ENCODE data around the gene TRAT1. TPM values are rescaled to one million over a fixed set of nuclear protein-coding genes. Genes with fewer than 3 reads are reported as not detected.

The TRAT1 gene
- total RNA-seq, 5 donors from 2014 or later (not counting 1 experiment from before 2014, with no cell fraction given) = 91.3 to 146 (median 113) TPM

- Mint-ChIP-seq H3K4me3 (peak overlapping the region; percentile 67 to 83 (median 73)), H3K4me1 (peaks cover 89 to 93% (median 89%) of the 10 kb centered on the region in 3 donors), H3K36me3 (peaks cover 65% of the 10 kb centered on the region), H3K27ac (peak overlapping the region; percentile 78 to 95), H3K9me3 (no peaks in the 10 kb centered on the region), H3K27me3 (no peaks in the 10 kb centered on the region)
- H3K27ac ChIP-seq (ENCODE audit: low read length) = peak overlapping the region; percentile 72
- H3K36me3 ChIP-seq (ENCODE audit: control insufficient read depth in 2 of 2, extremely low read depth in 1 of 2, insufficient read depth in 1 of 2, low read length in 1 of 2) = peaks cover 0 to 26% of the 10 kb centered on the region in 2 donors
- CTCF ChIA-PET = interaction anchor here (0.6 to 2.3 kb wide), 7 partner anchors 8 to 187 kb away, joined by 3 to 12 read pairs (median 4); partner anchors contain the start of gene TRAT1 (in 1 of the 2)
- peak overlapping the region; percentile 18 for H3K4me3 ChIP-seq (ENCODE audit: control insufficient read depth in 1 of 2, extremely low read depth in 1 of 2, low read length in 1 of 2)
- no CpG with 5 or more reads among the region's 2 CpGs for WGBS (ENCODE audit: insufficient coverage)
- DNase-seq (peak in 24 of 35 experiments; percentile 4 to 77 (median 38)), ATAC-seq (replicated peaks in 1 of 4) (peak; percentile 89 to 92 (median 89))
- POLR2A ChIA-PET = interaction anchor here (0.6 to 2.0 kb wide), 5 partner anchors 10 to 792 kb away, joined by 3 to 8 read pairs (median 3); no protein-coding TSS in a partner anchor
- peaks cover 30 to 73% of the 10 kb centered on the region in 2 experiments for H3K4me1 ChIP-seq (ENCODE audit: control insufficient read depth in 1 of 2, extremely low read depth in 1 of 2, insufficient read depth in 2 of 2, low read length in 2 of 2)
- H3K27me3 ChIP-seq (replicated peaks in 1 of 2; ENCODE audit: control insufficient read depth in 2 of 2, extremely low read depth in 1 of 2, insufficient read depth in 2 of 2, low read length in 1 of 2) = no peaks in the 10 kb centered on the region
- no peaks in the 10 kb centered on the region for H3K9me3 ChIP-seq
Measured at GRCh38 chr3:108835101-108835500, 12.5 kb downstream of the TRAT1 start.

GRCh38 chr3:108838436-108838835 lies 15.8 kb downstream of the TRAT1 start:
- H3K4me3 ChIP-seq (ENCODE audit: control insufficient read depth in 1 of 2, extremely low read depth in 1 of 2, low read length in 1 of 2) = peak overlapping the region in 1 of 2 donors; percentile 46
- peak in 2 of 35 experiments; percentile 4 to 40 for DNase-seq
- Mint-ChIP-seq H3K9me3 (no peaks in the 10 kb centered on the region), H3K27me3 (no peaks in the 10 kb centered on the region), H3K4me1 (peaks cover 85 to 93% (median 88%) of the 10 kb centered on the region in 3 donors), H3K36me3 (peaks cover 61% of the 10 kb centered on the region), H3K4me3 (peak overlapping the region; percentile 37 to 73 (median 62)), H3K27ac (peak overlapping the region; percentile 80 to 95)
- ChIA-PET POLR2A (interaction anchor here (0.5 to 1.0 kb wide), 3 partner anchors 10 to 975 kb away, joined by 3 read pairs; no protein-coding TSS in a partner anchor), CTCF (interaction anchor here in 1 of 2 donors (0.9 to 1.1 kb wide), 4 partner anchors 11 to 361 kb away, joined by 3 to 4 read pairs (median 3); no protein-coding TSS in a partner anchor)
- peaks cover 33 to 72% of the 10 kb centered on the region in 2 experiments for H3K4me1 ChIP-seq (ENCODE audit: control insufficient read depth in 1 of 2, extremely low read depth in 1 of 2, insufficient read depth in 2 of 2, low read length in 2 of 2)
- peak overlapping the region; percentile 13 for H3K27ac ChIP-seq (ENCODE audit: low read length)
- H3K27me3 ChIP-seq (replicated peaks in 1 of 2; ENCODE audit: control insufficient read depth in 2 of 2, extremely low read depth in 1 of 2, insufficient read depth in 2 of 2, low read length in 1 of 2) = no peaks in the 10 kb centered on the region
- no CpG with 5 or more reads among the region's 3 CpGs for WGBS (ENCODE audit: insufficient coverage)
- no peaks in the 10 kb centered on the region for H3K9me3 ChIP-seq
- H3K36me3 ChIP-seq (ENCODE audit: control insufficient read depth in 2 of 2, extremely low read depth in 1 of 2, insufficient read depth in 1 of 2, low read length in 1 of 2) = peaks cover 0 to 39% of the 10 kb centered on the region in 2 donors
- ATAC-seq (replicated peaks in 1 of 4) = peak in 3 of 4 experiments; percentile 22 to 37 (median 28)

- peaks cover 6 to 60% of the 10 kb centered on the region in 2 donors for H3K36me3 ChIP-seq (ENCODE audit: control insufficient read depth in 2 of 2, extremely low read depth in 1 of 2, insufficient read depth in 1 of 2, low read length in 1 of 2)
Measured at GRCh38 chr3:108845709-108846293, 23.2 kb downstream of the TRAT1 start.

GRCh38 chr3:108847187-108847586 lies 24.6 kb downstream of the TRAT1 start:
- Mint-ChIP-seq H3K27ac (peak overlapping the region; percentile 44 to 88), H3K36me3 (peaks cover 72% of the 10 kb centered on the region), H3K4me1 (peaks cover 62 to 83% (median 74%) of the 10 kb centered on the region in 3 donors), H3K9me3 (no peaks in the 10 kb centered on the region), H3K4me3 (peak overlapping the region in 1 of 3 donors; percentile 57), H3K27me3 (no peaks in the 10 kb centered on the region)
- H3K4me3 ChIP-seq (ENCODE audit: control insufficient read depth in 1 of 2, extremely low read depth in 1 of 2, low read length in 1 of 2) = no peak overlapping the region
- DNase-seq (no peak), ATAC-seq (replicated peaks in 1 of 4) (peak in 3 of 4 experiments; percentile 45 to 58 (median 52))
- H3K36me3 ChIP-seq (ENCODE audit: control insufficient read depth in 2 of 2, extremely low read depth in 1 of 2, insufficient read depth in 1 of 2, low read length in 1 of 2) = peaks cover 6 to 64% of the 10 kb centered on the region in 2 donors
- no peak overlapping the region for H3K27ac ChIP-seq (ENCODE audit: low read length)
- no peaks in the 10 kb centered on the region for H3K9me3 ChIP-seq
- POLR2A ChIA-PET = no interaction called here
- peaks cover 22 to 40% of the 10 kb centered on the region in 2 experiments for H3K4me1 ChIP-seq (ENCODE audit: control insufficient read depth in 1 of 2, extremely low read depth in 1 of 2, insufficient read depth in 2 of 2, low read length in 2 of 2)
- no CpG with 5 or more reads among the region's 2 CpGs for WGBS (ENCODE audit: insufficient coverage)
- H3K27me3 ChIP-seq (replicated peaks in 1 of 2; ENCODE audit: control insufficient read depth in 2 of 2, extremely low read depth in 1 of 2, insufficient read depth in 2 of 2, low read length in 1 of 2) = no peaks in the 10 kb centered on the region
- CTCF ChIA-PET = no interaction called here

More at GRCh38 chr3:108845709-108846293, 23.2 kb downstream of the TRAT1 start:
- H3K27ac Mint-ChIP-seq = peak overlapping the region; percentile 74 to 79
- H3K9me3 ChIP-seq = no peaks in the 10 kb centered on the region
- peak in 3 of 4 experiments; percentile 27 to 48 (median 29) for ATAC-seq (replicated peaks in 1 of 4)
- peaks cover 72 to 86% (median 79%) of the 10 kb centered on the region in 3 donors for H3K4me1 Mint-ChIP-seq
- POLR2A ChIA-PET = interaction anchor here in 1 of 2 donors (0.6 kb wide), 1 partner anchor 12 kb away, joined by 8 read pairs; no protein-coding TSS in a partner anchor
- H3K27ac ChIP-seq (ENCODE audit: low read length) = no peak overlapping the region
- H3K27me3 ChIP-seq (replicated peaks in 1 of 2; ENCODE audit: control insufficient read depth in 2 of 2, extremely low read depth in 1 of 2, insufficient read depth in 2 of 2, low read length in 1 of 2) = no peaks in the 10 kb centered on the region
- WGBS (ENCODE audit: insufficient coverage) = no CpG with 5 or more reads among the region's 5 CpGs
- no peaks in the 10 kb centered on the region for H3K9me3 Mint-ChIP-seq
- DNase-seq = no peak
- peak overlapping the region in 2 of 3 donors; percentile 53 to 57 for H3K4me3 Mint-ChIP-seq
- peaks cover 69% of the 10 kb centered on the region for H3K36me3 Mint-ChIP-seq
- peaks cover 22 to 52% of the 10 kb centered on the region in 2 experiments for H3K4me1 ChIP-seq (ENCODE audit: control insufficient read depth in 1 of 2, extremely low read depth in 1 of 2, insufficient read depth in 2 of 2, low read length in 2 of 2)
- CTCF ChIA-PET = interaction anchor here in 1 of 2 donors (0.6 kb wide), 1 partner anchor 9 kb away, joined by 3 read pairs; no protein-coding TSS in a partner anchor
- peak overlapping the region in 1 of 2 donors; percentile 8 for H3K4me3 ChIP-seq (ENCODE audit: control insufficient read depth in 1 of 2, extremely low read depth in 1 of 2, low read length in 1 of 2)
- no peaks in the 10 kb centered on the region for H3K27me3 Mint-ChIP-seq

GRCh38 chr3:108849075-108849474 lies 26.5 kb downstream of the TRAT1 start:
- H3K4me1 ChIP-seq (ENCODE audit: control insufficient read depth in 1 of 2, extremely low read depth in 1 of 2, insufficient read depth in 2 of 2, low read length in 2 of 2) = peaks cover 8 to 33% of the 10 kb centered on the region in 2 experiments
- ChIA-PET POLR2A (no interaction called here), CTCF (interaction anchor here (0.6 to 1.7 kb wide), 5 partner anchors 10 to 31 kb away, joined by 3 to 5 read pairs (median 3); no protein-coding TSS in a partner anchor)
- H3K27me3 ChIP-seq (replicated peaks in 1 of 2; ENCODE audit: control insufficient read depth in 2 of 2, extremely low read depth in 1 of 2, insufficient read depth in 2 of 2, low read length in 1 of 2) = no peaks in the 10 kb centered on the region
- Mint-ChIP-seq H3K36me3 (peaks cover 71% of the 10 kb centered on the region), H3K4me1 (peaks cover 50 to 74% (median 66%) of the 10 kb centered on the region in 3 donors), H3K27me3 (no peaks in the 10 kb centered on the region), H3K9me3 (no peaks in the 10 kb centered on the region), H3K27ac (peak overlapping the region; percentile 77 to 84), H3K4me3 (no peak overlapping the region)
- no peak overlapping the region for H3K4me3 ChIP-seq (ENCODE audit: control insufficient read depth in 1 of 2, extremely low read depth in 1 of 2, low read length in 1 of 2)
- H3K9me3 ChIP-seq = no peaks in the 10 kb centered on the region
- WGBS (ENCODE audit: insufficient coverage) = no CpG with 5 or more reads among the region's 1 CpG
- DNase-seq (no peak), ATAC-seq (replicated peaks in 1 of 4) (no peak)
- peaks cover 12 to 68% of the 10 kb centered on the region in 2 donors for H3K36me3 ChIP-seq (ENCODE audit: control insufficient read depth in 2 of 2, extremely low read depth in 1 of 2, insufficient read depth in 1 of 2, low read length in 1 of 2)
- no peak overlapping the region for H3K27ac ChIP-seq (ENCODE audit: low read length)

- Histone ChIP-seq H3K9me3 (no peaks in the 10 kb centered on the region), H3K4me1 (ENCODE audit: control insufficient read depth in 1 of 2, extremely low read depth in 1 of 2, insufficient read depth in 2 of 2, low read length in 2 of 2) (peaks cover 5 to 10% of the 10 kb centered on the region in 2 experiments), H3K4me3 (ENCODE audit: control insufficient read depth in 1 of 2, extremely low read depth in 1 of 2, low read length in 1 of 2) (no peak overlapping the region), H3K27me3 (replicated peaks in 1 of 2; ENCODE audit: control insufficient read depth in 2 of 2, extremely low read depth in 1 of 2, insufficient read depth in 2 of 2, low read length in 1 of 2) (no peaks in the 10 kb centered on the region), H3K36me3 (ENCODE audit: control insufficient read depth in 2 of 2, extremely low read depth in 1 of 2, insufficient read depth in 1 of 2, low read length in 1 of 2) (peaks cover 3 to 32% of the 10 kb centered on the region in 2 donors), H3K27ac (ENCODE audit: low read length) (peak overlapping the region; percentile 52)
- POLR2A ChIA-PET = no interaction called here
- no peak for DNase-seq
- no peak overlapping the region for H3K4me3 Mint-ChIP-seq
- H3K4me1 Mint-ChIP-seq = peaks cover 39 to 63% (median 54%) of the 10 kb centered on the region in 3 donors
- no CpG with 5 or more reads among the region's 1 CpG for WGBS (ENCODE audit: insufficient coverage)
- no peak for ATAC-seq (replicated peaks in 1 of 4)
- H3K36me3 Mint-ChIP-seq = peaks cover 80% of the 10 kb centered on the region
- peak overlapping the region; percentile 87 to 93 for H3K27ac Mint-ChIP-seq
- peaks cover 5 to 19% (median 8%) of the 10 kb centered on the region in 3 donors for H3K9me3 Mint-ChIP-seq
- H3K27me3 Mint-ChIP-seq = no peaks in the 10 kb centered on the region
- CTCF ChIA-PET = no interaction called here
Measured at GRCh38 chr3:108861401-108861800, 38.8 kb downstream of the TRAT1 start.
